Caco-2 (cell line): Measurements from ENCODE around the gene MTF1. TPM values are rescaled to one million over a fixed set of nuclear protein-coding genes. Genes with fewer than 3 reads are reported as not detected.

Experiments
- BruUV-seq: library from RNA; stranded (reverse); fragments of 400-500 nt; replicated peaks from 2 replicates; lab custom pipeline; 2021; lab: Mats Ljungman, UMichigan
- CTCF ChIA-PET: fragments of 300-600 bp; sonication (Branson Sonifier 250); formaldehyde crosslinking; loops from one replicate; lab custom pipeline; 2022; ENCODE audit warnings: antibody characterized with exemption; lab: Charles Lee
- POLR2A ChIA-PET: fragments of 300-600 bp; sonication (Branson Sonifier 250); formaldehyde crosslinking; loops from one replicate; lab custom pipeline; 2022; ENCODE audit warnings: antibody characterized with exemption; lab: Charles Lee
- DNase-seq, 2 experiments: peaks; one replicate each; pipeline versions ENCODE4 v3.0.0 to v3.0.0-alpha.2; 2020 to 2022
- H3K27me3 ChIP-seq: replicated peaks from 2 replicates; pipeline ENCODE4 v1.6.0; 2011; ENCODE audit warnings: low read length; ENCODE audit not compliant: control insufficient read depth, insufficient read depth
- H3K36me3 ChIP-seq: 2 replicates; pipeline ENCODE4 v1.5.1; 2011; ENCODE audit warnings: low read length; ENCODE audit not compliant: control insufficient read depth, insufficient read depth
- H3K4me1 ChIP-seq: fragments of 250-450 bp; sonication (Bioruptor Pico); 2 replicates; pipeline ENCODE4 v1.5.1; 2020; ENCODE audit warnings: mild to moderate bottlenecking
- H3K4me3 ChIP-seq: 2 replicates; pipeline ENCODE4 v1.5.1; 2011; ENCODE audit warnings: low read depth, mild to moderate bottlenecking, control low read depth, low read length
- H3K9me3 ChIP-seq: fragments of 250-450 bp; sonication (Bioruptor Pico); 2 replicates; pipeline ENCODE4 v1.5.1; 2020; ENCODE audit warnings: mild to moderate bottlenecking, moderate library complexity
- H3K27ac Mint-ChIP-seq: one replicate; pipeline ENCODE4 v1.8.0; 2022; ENCODE audit warnings: mixed read lengths; ENCODE audit not compliant: unreplicated experiment
- H3K27me3 Mint-ChIP-seq: one replicate; pipeline ENCODE4 v1.8.0; 2022; ENCODE audit warnings: mixed read lengths; ENCODE audit not compliant: insufficient read depth, unreplicated experiment
- H3K36me3 Mint-ChIP-seq: one replicate; pipeline ENCODE4 v1.8.0; 2022; ENCODE audit warnings: mild to moderate bottlenecking, mixed read lengths; ENCODE audit not compliant: insufficient read depth, unreplicated experiment
- H3K4me1 Mint-ChIP-seq: one replicate; pipeline ENCODE4 v1.8.0; 2022; ENCODE audit warnings: low read depth, mixed read lengths; ENCODE audit not compliant: unreplicated experiment
- H3K4me3 Mint-ChIP-seq: one replicate; pipeline ENCODE4 v1.8.0; 2022; ENCODE audit warnings: mild to moderate bottlenecking, moderate library complexity, mixed read lengths; ENCODE audit not compliant: unreplicated experiment
- H3K9me3 Mint-ChIP-seq: one replicate; pipeline ENCODE4 v1.8.0; 2022; ENCODE audit warnings: mixed read lengths; ENCODE audit not compliant: unreplicated experiment
- intact Hi-C: fragments of 100-400 bp; cut with micrococcal nuclease; formaldehyde crosslinking; loops from one replicate; pipeline ENCODE4 v1.10.0; 2022; ENCODE audit not compliant: unreplicated experiment
- total RNA-seq: library from RNA; stranded (reverse); gene quantifications from 2 replicates; pipeline ENCODE4 v1.2.3, GENCODE V29; 2022
- TF ChIP-seq, protein P1 (sequence below), 2 experiments: fragments of 200-600 bp in 1 of 2; IDR thresholded peaks; 1 replicate in 1 of 2; 2 replicates in 1 of 2; pipeline versions ENCODE4 v1.5.1 to v1.8.0; 2011 to 2022; ENCODE audit warnings: antibody characterized with exemption in 1 of 2, control low read depth in 1 of 2, inconsistent platforms in 1 of 2, low read depth in 1 of 2, low read length in 1 of 2, mild to moderate bottlenecking in 1 of 2, moderate library complexity in 1 of 2; ENCODE audit not compliant: insufficient read depth in 1 of 2, severe bottlenecking in 1 of 2, unreplicated experiment in 1 of 2

Gene MTF1
- total RNA-seq, 1 experiment from 2014 or later, result 8.4 TPM

DNA sequence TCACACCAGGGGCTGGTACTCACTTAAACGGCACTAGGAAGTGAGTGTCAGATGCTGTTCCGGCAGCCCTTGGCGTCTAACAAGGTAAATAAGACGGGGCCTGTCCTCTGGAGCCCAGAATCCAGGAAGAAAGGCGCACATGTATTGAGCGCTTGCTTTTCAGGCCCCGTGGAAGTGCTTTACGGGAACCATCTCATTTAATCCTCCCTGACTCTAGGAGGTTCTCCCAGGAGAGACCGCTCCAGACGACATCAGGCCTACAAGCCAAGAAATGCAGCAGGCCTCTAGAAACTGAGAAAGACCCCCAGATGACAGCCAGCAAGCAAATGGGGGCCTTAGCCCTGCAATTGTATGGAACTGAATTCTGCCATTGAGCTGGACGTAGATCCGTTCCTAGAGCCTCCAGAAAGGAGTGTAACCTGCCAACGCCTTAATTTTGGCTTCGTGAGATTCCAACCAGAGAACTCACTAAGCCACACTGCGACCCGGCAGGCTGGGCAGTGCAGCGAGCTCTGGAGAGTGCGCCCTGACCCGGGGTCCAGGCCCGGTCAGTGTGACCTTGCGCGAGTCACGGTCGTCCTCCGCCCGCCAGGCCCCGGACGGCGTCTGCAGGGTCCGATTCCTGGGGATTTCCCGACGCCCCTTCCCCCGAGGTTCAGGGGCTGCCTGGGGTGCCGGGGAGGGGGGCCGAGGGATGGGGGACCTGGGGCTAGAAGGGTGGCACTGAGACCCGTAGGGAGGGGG lies 66.3 kb downstream of the MTF1 start:
- H3K27me3 ChIP-seq, result no peaks in the 10 kb centered on the region
- no peak for DNase-seq
- intact Hi-C loops, result no loop called here
- ChIA-PET POLR2A (no interaction called here), CTCF (no interaction called here)
- no peaks in the 10 kb centered on the region for H3K36me3 ChIP-seq
- Mint-ChIP-seq H3K9me3 (no peaks in the 10 kb centered on the region), H3K27me3 (no peaks in the 10 kb centered on the region), H3K27ac (no peak overlapping the region), H3K36me3 (peaks cover 10% of the 10 kb centered on the region), H3K4me1 (no peaks in the 10 kb centered on the region), H3K4me3 (peak overlapping the region; percentile 78)
- H3K4me1 ChIP-seq, result no peaks in the 10 kb centered on the region; the same call in 1 of the 2 replicates
- H3K9me3 ChIP-seq, result no peaks in the 10 kb centered on the region
- TF ChIP-seq, protein P1, sequence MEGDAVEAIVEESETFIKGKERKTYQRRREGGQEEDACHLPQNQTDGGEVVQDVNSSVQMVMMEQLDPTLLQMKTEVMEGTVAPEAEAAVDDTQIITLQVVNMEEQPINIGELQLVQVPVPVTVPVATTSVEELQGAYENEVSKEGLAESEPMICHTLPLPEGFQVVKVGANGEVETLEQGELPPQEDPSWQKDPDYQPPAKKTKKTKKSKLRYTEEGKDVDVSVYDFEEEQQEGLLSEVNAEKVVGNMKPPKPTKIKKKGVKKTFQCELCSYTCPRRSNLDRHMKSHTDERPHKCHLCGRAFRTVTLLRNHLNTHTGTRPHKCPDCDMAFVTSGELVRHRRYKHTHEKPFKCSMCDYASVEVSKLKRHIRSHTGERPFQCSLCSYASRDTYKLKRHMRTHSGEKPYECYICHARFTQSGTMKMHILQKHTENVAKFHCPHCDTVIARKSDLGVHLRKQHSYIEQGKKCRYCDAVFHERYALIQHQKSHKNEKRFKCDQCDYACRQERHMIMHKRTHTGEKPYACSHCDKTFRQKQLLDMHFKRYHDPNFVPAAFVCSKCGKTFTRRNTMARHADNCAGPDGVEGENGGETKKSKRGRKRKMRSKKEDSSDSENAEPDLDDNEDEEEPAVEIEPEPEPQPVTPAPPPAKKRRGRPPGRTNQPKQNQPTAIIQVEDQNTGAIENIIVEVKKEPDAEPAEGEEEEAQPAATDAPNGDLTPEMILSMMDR (IDR thresholded peaks at IDR 0.05; ENCODE audit: insufficient read depth in 1 of 2, low read depth in 1 of 2, low read length in 1 of 2, severe bottlenecking in 1 of 2, unreplicated experiment in 1 of 2), result no peak
- peak overlapping the region; percentile 71 for H3K4me3 ChIP-seq
- no TSS peak for BruUV-seq

- no peaks in the 10 kb centered on the region for H3K36me3 Mint-ChIP-seq
- H3K27me3 Mint-ChIP-seq, result peaks cover 13% of the 10 kb centered on the region
- Histone ChIP-seq H3K27me3 (no peaks in the 10 kb centered on the region), H3K36me3 (no peaks in the 10 kb centered on the region), H3K9me3 (no peaks in the 10 kb centered on the region), H3K4me1 (no peaks in the 10 kb centered on the region), H3K4me3 (no peak overlapping the region)
- ChIA-PET CTCF (no interaction called here), POLR2A (no interaction called here)
- TF ChIP-seq, protein P1 (IDR thresholded peaks at IDR 0.05; ENCODE audit: insufficient read depth in 1 of 2, low read depth in 1 of 2, low read length in 1 of 2, severe bottlenecking in 1 of 2, unreplicated experiment in 1 of 2), result no peak
- no peak overlapping the region for H3K4me3 Mint-ChIP-seq
- BruUV-seq, result no TSS peak
- no peak overlapping the region for H3K27ac Mint-ChIP-seq
- no peaks in the 10 kb centered on the region for H3K4me1 Mint-ChIP-seq
- no peaks in the 10 kb centered on the region for H3K9me3 Mint-ChIP-seq
- DNase-seq, result no peak
- intact Hi-C loops, result no loop called here
Observed at GRCh38 chr1:37782491-37782890, 76.9 kb downstream of the MTF1 start.

GRCh38 chr1:37778654-37779053 lies 80.7 kb downstream of the MTF1 start:
- Mint-ChIP-seq H3K9me3 (no peaks in the 10 kb centered on the region), H3K4me1 (no peaks in the 10 kb centered on the region), H3K4me3 (no peak overlapping the region), H3K27ac (no peak overlapping the region), H3K36me3 (no peaks in the 10 kb centered on the region), H3K27me3 (peaks cover 5% of the 10 kb centered on the region)
- TF ChIP-seq, protein P1 (IDR thresholded peaks at IDR 0.05; ENCODE audit: insufficient read depth in 1 of 2, low read depth in 1 of 2, low read length in 1 of 2, severe bottlenecking in 1 of 2, unreplicated experiment in 1 of 2), result no peak
- no peaks in the 10 kb centered on the region for H3K4me1 ChIP-seq
- H3K36me3 ChIP-seq, result no peaks in the 10 kb centered on the region
- POLR2A ChIA-PET, result no interaction called here
- H3K27me3 ChIP-seq, result no peaks in the 10 kb centered on the region
- CTCF ChIA-PET, result no interaction called here
- no peaks in the 10 kb centered on the region for H3K9me3 ChIP-seq
- BruUV-seq, result no TSS peak
- DNase-seq, result no peak
- no peak overlapping the region for H3K4me3 ChIP-seq
- intact Hi-C loops, result no loop called here
